ENCODE measurements around the gene KLHDC1. TPM values are rescaled to one million over a fixed set of nuclear protein-coding genes. Genes with fewer than 3 reads are reported as not detected.

The KLHDC1 gene
- polyA plus RNA-seq, 1 of the 3 experiments (the other 2 are of a cell fraction) = 0.31 TPM

- Histone ChIP-seq H3K4me3 (ENCODE audit: low read depth in 2 of 2, low read length in 1 of 2) (peak overlapping the region; percentile 85 to 97), H3K27ac (ENCODE audit: low read depth in 2 of 2, low read length in 1 of 2) (peak overlapping the region; percentile 93 to 96)
These were observed 76.3 kb downstream of the KLHDC1 start for GRCh38 chr14:49769171-49769570.

More at GRCh38 chr14:49769171-49769570, 76.3 kb downstream of the KLHDC1 start:
- Histone ChIP-seq H3K36me3 (replicated peaks in 1 of 2; ENCODE audit: control insufficient read depth in 1 of 2, insufficient read depth in 2 of 2, low read length in 1 of 2) (peaks cover 9 to 21% of the 10 kb centered on the region in 2 experiments), H3K4me2 (peak overlapping the region; percentile 96), H3K9me3 (no peaks in the 10 kb centered on the region), H3K4me1 (ENCODE audit: control insufficient read depth in 1 of 2, insufficient read depth in 2 of 2, low read depth in 1 of 2, low read length in 1 of 2) (peaks cover 13 to 16% of the 10 kb centered on the region in 2 experiments; a peak in 3 of 4 replicates), H4K20me1 (ENCODE audit: insufficient read depth) (no peaks in the 10 kb centered on the region; the same call in 1 of the 2 replicates), H2AFZ (ENCODE audit: low read depth) (peak overlapping the region; percentile 72; the same call in 1 of the 2 replicates), H3K9me2 (no peaks in the 10 kb centered on the region; the same call in 1 of the 2 replicates), H3K79me2 (ENCODE audit: insufficient read depth) (peaks cover 46% of the 10 kb centered on the region), H3F3A (replicated peaks; ENCODE audit: insufficient read depth) (peaks cover 23% of the 10 kb centered on the region), H3K27me3 (ENCODE audit: insufficient read depth) (no peaks in the 10 kb centered on the region), H3K9ac (peak overlapping the region; percentile 100)
- ChIA-PET CTCF (interaction anchor here (0.9 to 2.5 kb wide), 6 partner anchors 83 to 182 kb away, joined by 3 to 17 read pairs (median 6); partner anchors contain the start of genes DNAAF2 and NEMF), POLR2A (interaction anchor here (0.7 to 1.1 kb wide), 2 partner anchors 77 to 81 kb away, joined by 3 to 5 read pairs; partner anchors contain the start of genes KLHDC1 and POLE2)
- WGBS (ENCODE audit: low lambda C conversion rate) = 18% methylated on average over 6 of the region's 6 CpGs
- peak; percentile 12 for DNase-seq
- TF ChIP-seq GABPA (IDR thresholded peaks at IDR 0.05; ENCODE audit: low read depth) (no peak), MEF2A (IDR thresholded peaks at IDR 0.05; ENCODE audit: borderline replicate concordance, low read depth) (no peak), FOXJ3 (CRISPR knock-in tag; IDR thresholded peaks at IDR 0.05) (no peak), PBX3 (IDR thresholded peaks at IDR 0.05) (no peak), USF1 (IDR thresholded peaks at IDR 0.05; ENCODE audit: borderline replicate concordance, low read depth) (no peak), USF2 (IDR thresholded peaks at IDR 0.05; ENCODE audit: borderline replicate concordance, low read depth, low read length) (no peak), TAF1 (IDR thresholded peaks at IDR 0.05; ENCODE audit: borderline replicate concordance, low read depth, low read length) (no peak), RCOR1 (IDR thresholded peaks at IDR 0.05; ENCODE audit: low read length) (no peak), MAX (IDR thresholded peaks at IDR 0.05; ENCODE audit: low read depth) (no peak), RXRA (IDR thresholded peaks at IDR 0.05; ENCODE audit: borderline replicate concordance, low read depth) (no peak), RFX5 (IDR thresholded peaks at IDR 0.05; ENCODE audit: low read length) (no peak), FOSL2 (IDR thresholded peaks at IDR 0.05; ENCODE audit: borderline replicate concordance, low read depth) (no peak), ZBTB33 (IDR thresholded peaks at IDR 0.05; ENCODE audit: borderline replicate concordance, low read depth) (no peak), RAD21 (IDR thresholded peaks at IDR 0.05; ENCODE audit: low read length) (no peak), EP300 (IDR thresholded peaks at IDR 0.05; ENCODE audit: borderline replicate concordance in 1 of 2, low read depth in 1 of 2, low read length in 1 of 2) (no peak), TCF12 (IDR thresholded peaks at IDR 0.05) (no peak), CHD2 (IDR thresholded peaks at IDR 0.05; ENCODE audit: low read length, partially characterized antibody) (no peak)

Data from SK-N-SH (cell line).